GM10248 (cell line): ENCODE measurements around the gene LNPEP.

Source experiments
- CTCF ChIA-PET: fragments of 300-600 bp; sonication (Branson Sonifier 250); formaldehyde crosslinking; extraction: SDS; loops from one replicate; lab custom pipeline; 2021; ENCODE audit warnings: antibody characterized with exemption; lab: Yijun Ruan, JAX
- POLR2A ChIA-PET: fragments of 350-650 bp; sonication (Branson Sonifier 250); formaldehyde crosslinking; extraction: SDS; loops from one replicate; lab custom pipeline; 2020; ENCODE audit warnings: antibody characterized with exemption; lab: Yijun Ruan, JAX
- DNase-seq: peaks from one replicate; pipeline ENCODE4 v3.0.0; 2012; ENCODE audit errors: extremely low spot score
- CTCF ChIP-seq: IDR thresholded peaks from 2 replicates; pipeline ENCODE4 v1.5.1; 2012; ENCODE audit warnings: mild to moderate bottlenecking, low read depth; ENCODE audit errors: extremely low read depth, missing control alignments, control extremely low read depth

Gene LNPEP

DNA sequence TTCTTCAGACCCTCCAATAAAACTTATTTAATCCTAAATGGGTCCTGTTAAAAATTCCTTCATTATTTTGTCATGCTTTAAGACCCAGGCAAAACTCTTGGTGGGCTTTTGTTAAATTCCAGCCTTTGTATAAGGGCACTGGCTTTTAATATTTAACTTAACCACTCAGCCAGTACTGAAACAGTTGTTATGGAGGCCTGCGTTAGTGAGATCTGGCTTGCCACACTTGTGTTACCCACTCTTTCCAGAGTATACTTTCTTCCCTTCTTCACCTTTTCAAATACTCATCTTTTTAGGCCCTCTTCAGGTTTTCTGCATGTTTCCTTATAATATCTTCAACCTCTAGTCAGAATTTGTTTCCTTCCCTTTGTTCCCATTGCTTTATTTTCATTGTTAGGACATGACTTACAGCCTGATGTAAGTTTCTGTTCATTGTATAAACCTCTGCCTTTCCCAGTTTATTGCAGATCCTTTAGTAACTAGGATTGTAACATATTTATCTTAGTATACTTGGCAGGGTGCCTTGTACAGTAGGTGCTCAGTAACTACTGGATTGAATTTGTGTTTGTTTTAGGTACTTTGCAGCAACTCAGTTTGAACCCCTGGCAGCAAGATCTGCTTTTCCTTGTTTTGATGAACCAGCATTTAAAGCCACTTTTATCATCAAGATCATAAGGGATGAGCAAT, 48.8 kb downstream of the LNPEP start:
- no peak for DNase-seq
- TF ChIP-seq CTCF: no peak
- ChIA-PET POLR2A (no interaction called here), CTCF (no interaction called here)

GRCh38 chr5:96986450-96986849, 50.6 kb downstream of the LNPEP start:
- TF ChIP-seq CTCF: no peak
- ChIA-PET CTCF (interaction anchor here (0.8 to 0.9 kb wide), 4 partner anchors 8 to 12 kb away, joined by 3 to 5 read pairs (median 4); no protein-coding TSS in a partner anchor), POLR2A (no interaction called here)
- DNase-seq: no peak

GRCh38 chr5:96990102-96990501, 54.2 kb downstream of the LNPEP start:
- no peak for DNase-seq
- no peak for TF ChIP-seq CTCF
- ChIA-PET CTCF (interaction anchor here (0.8 to 1.7 kb wide), 8 partner anchors 8 to 173 kb away, joined by 3 to 5 read pairs (median 3); partner anchors contain the start of gene LIX1), POLR2A (no interaction called here)

DNA sequence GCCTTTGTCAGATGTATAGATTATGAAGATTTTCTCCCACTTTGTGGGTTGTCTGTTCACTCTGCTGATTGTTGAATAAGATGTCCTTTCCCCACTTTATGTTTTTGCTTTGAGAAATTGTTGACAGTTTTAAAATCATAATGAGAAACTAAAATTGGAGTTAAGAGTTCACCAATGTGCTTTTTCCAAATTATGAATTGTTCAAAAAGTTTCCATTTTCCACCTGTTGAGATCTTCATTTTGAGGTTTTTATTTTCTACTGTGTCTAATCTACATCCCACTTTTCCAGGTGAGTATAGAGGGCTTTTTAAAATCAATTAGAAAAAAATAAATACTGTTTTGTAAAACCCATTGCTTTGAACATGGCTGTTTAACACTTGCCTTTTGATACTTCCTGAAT, 55.8 kb downstream of the LNPEP start:
- TF ChIP-seq CTCF: no peak
- POLR2A ChIA-PET: no interaction called here

GRCh38 chr5:96993760-96994159, 57.9 kb downstream of the LNPEP start:
- POLR2A ChIA-PET: no interaction called here

More for the DNA sequence above, 55.8 kb downstream of the LNPEP start:
- CTCF ChIA-PET: no interaction called here
- no peak for DNase-seq

GRCh38 chr5:96994493-96994892, 58.6 kb downstream of the LNPEP start:
- TF ChIP-seq CTCF: no peak
- CTCF ChIA-PET: interaction anchor here (1.4 to 5.3 kb wide), 5 partner anchors 9 to 184 kb away, joined by 3 to 36 read pairs (median 5); no protein-coding TSS in a partner anchor
- no peak for DNase-seq
- POLR2A ChIA-PET: no interaction called here

More at GRCh38 chr5:96993760-96994159, 57.9 kb downstream of the LNPEP start:
- no peak for DNase-seq
- CTCF ChIA-PET: interaction anchor here (1.0 to 2.4 kb wide), 4 partner anchors 10 to 194 kb away, joined by 3 to 9 read pairs (median 4); no protein-coding TSS in a partner anchor
- no peak for TF ChIP-seq CTCF
